ENCODE data around the gene ADAMTS16.

GRCh38 chr5:5330728-5331452 is 190.8 kb downstream of the ADAMTS16 start:
- no peak for TF ChIP-seq GATA2 (IDR thresholded peaks at IDR 0.05; ENCODE audit: low read depth, low read length)
- no peak for TF ChIP-seq GATA3 (IDR thresholded peaks at IDR 0.05; ENCODE audit: low read depth, low read length)

Data from SH-SY5Y (cell line).